ENCODE results near the gene PRPF31.
"Not testable (repeated sequence)": the region's sequence is repeated elsewhere in the genome, so short reads cannot be mapped to it uniquely, and the experiment has no call there.

PRPF31 gene

GRCh38 chr19:54099190-54099902 lies 16.2 kb upstream of the PRPF31 start:
- no peak for DNase-seq (ENCODE audit: low read depth in 1 of 2, low spot score in 1 of 2)
- Histone ChIP-seq H3K27ac (replicated peaks) (peak overlapping the region; percentile 78; the same call in 1 of the 2 replicates), H3K27me3 (ENCODE audit: insufficient read depth, poor library complexity, severe bottlenecking) (no peaks in the 10 kb centered on the region), H3K4me3 (replicated peaks; ENCODE audit: insufficient read depth, low read length) (no peak overlapping the region)
- no peak for TF ChIP-seq SPI1 (IDR thresholded peaks at IDR 0.05; ENCODE audit: borderline replicate concordance, low read depth)
- no peak for TF ChIP-seq POLR2AphosphoS5 (IDR thresholded peaks at IDR 0.05; ENCODE audit: low read depth)
- no peak for TF ChIP-seq REST (IDR thresholded peaks at IDR 0.05; ENCODE audit: insufficient replicate concordance, low read depth)
- no peak for TF ChIP-seq GABPA (IDR thresholded peaks at IDR 0.05; ENCODE audit: low read depth)
- no peak for TF ChIP-seq CTCF (IDR thresholded peaks at IDR 0.05; ENCODE audit: insufficient read depth, low read length)

- peak overlapping the region; percentile 49 for H3K4me3 ChIP-seq (replicated peaks; ENCODE audit: insufficient read depth, low read length)
- peak overlapping the region; percentile 78 for H3K27ac ChIP-seq (replicated peaks)
- H3K27me3 ChIP-seq (ENCODE audit: insufficient read depth, poor library complexity, severe bottlenecking); DNase-seq (ENCODE audit: low read depth in 1 of 2, low spot score in 1 of 2): not testable (repeated sequence)
Measured at GRCh38 chr19:54099903-54100255, 15.7 kb upstream of the PRPF31 start.

GRCh38 chr19:54100561-54100960 lies 15.0 kb upstream of the PRPF31 start, which contains the start of gene OSCAR:
OSCAR (minus strand) TSS chr19:54100803; CDS start chr19:54100792, 11 bp downstream.
- Histone ChIP-seq H3K27ac (replicated peaks) (peak within 1 kb of the TSS; percentile 78), H3K27me3 (ENCODE audit: insufficient read depth, poor library complexity, severe bottlenecking) (no peaks in the 10 kb centered on the region), H3K4me3 (replicated peaks; ENCODE audit: insufficient read depth, low read length) (peak within 1 kb of the TSS; percentile 49)
- DNase-seq (ENCODE audit: low read depth in 1 of 2, low spot score in 1 of 2) = peak in 1 of 2 experiments; percentile 90
- peak; percentile 75; the same call in 1 of the 2 replicates for TF ChIP-seq POLR2AphosphoS5 (IDR thresholded peaks at IDR 0.05; ENCODE audit: low read depth)
- no peak for TF ChIP-seq REST (IDR thresholded peaks at IDR 0.05; ENCODE audit: insufficient replicate concordance, low read depth)
- peak; percentile 81; the same call in 1 of the 2 replicates for TF ChIP-seq SPI1 (IDR thresholded peaks at IDR 0.05; ENCODE audit: borderline replicate concordance, low read depth)

- Histone ChIP-seq H3K4me3 (replicated peaks; ENCODE audit: insufficient read depth, low read length) (peak within 1 kb of the TSS; percentile 97), H3K27ac (replicated peaks) (peak within 1 kb of the TSS; percentile 79)
Measured at GRCh38 chr19:54102421-54103169, 13.0 kb upstream of the PRPF31 start, which contains the start of gene NDUFA3. NDUFA3 (plus strand) TSS chr19:54102855; CDS start chr19:54102879, 24 bp downstream.

More at GRCh38 chr19:54102421-54103169, 13.0 kb upstream of the PRPF31 start, which contains the start of gene NDUFA3:
- peak; percentile 98 to 99 for DNase-seq (ENCODE audit: low read depth in 1 of 2, low spot score in 1 of 2)
- H3K27me3 ChIP-seq (ENCODE audit: insufficient read depth, poor library complexity, severe bottlenecking) = no peaks in the 10 kb centered on the region
- TF ChIP-seq POLR2AphosphoS5 (IDR thresholded peaks at IDR 0.05; ENCODE audit: low read depth) = peak; percentile 88
- TF ChIP-seq GABPA (IDR thresholded peaks at IDR 0.05; ENCODE audit: low read depth) = no peak
- peak; percentile 65 for TF ChIP-seq REST (IDR thresholded peaks at IDR 0.05; ENCODE audit: insufficient replicate concordance, low read depth)
- no peak for TF ChIP-seq CTCF (IDR thresholded peaks at IDR 0.05; ENCODE audit: insufficient read depth, low read length)
- TF ChIP-seq SPI1 (IDR thresholded peaks at IDR 0.05; ENCODE audit: borderline replicate concordance, low read depth) = no peak; the same call in 1 of the 2 replicates

Data from HL-60 (cell line).